HG02759 (cell line): ENCODE data around the gene ABCA7.

ENCODE experiments used
- ATAC-seq: cut with Tn5 transposase; IDR thresholded peaks from one replicate; pipeline ENCODE4 v1.9.1; 2021; ENCODE audit warnings: mild to moderate bottlenecking, moderate library complexity; ENCODE audit not compliant: unreplicated experiment

Gene ABCA7

DNA sequence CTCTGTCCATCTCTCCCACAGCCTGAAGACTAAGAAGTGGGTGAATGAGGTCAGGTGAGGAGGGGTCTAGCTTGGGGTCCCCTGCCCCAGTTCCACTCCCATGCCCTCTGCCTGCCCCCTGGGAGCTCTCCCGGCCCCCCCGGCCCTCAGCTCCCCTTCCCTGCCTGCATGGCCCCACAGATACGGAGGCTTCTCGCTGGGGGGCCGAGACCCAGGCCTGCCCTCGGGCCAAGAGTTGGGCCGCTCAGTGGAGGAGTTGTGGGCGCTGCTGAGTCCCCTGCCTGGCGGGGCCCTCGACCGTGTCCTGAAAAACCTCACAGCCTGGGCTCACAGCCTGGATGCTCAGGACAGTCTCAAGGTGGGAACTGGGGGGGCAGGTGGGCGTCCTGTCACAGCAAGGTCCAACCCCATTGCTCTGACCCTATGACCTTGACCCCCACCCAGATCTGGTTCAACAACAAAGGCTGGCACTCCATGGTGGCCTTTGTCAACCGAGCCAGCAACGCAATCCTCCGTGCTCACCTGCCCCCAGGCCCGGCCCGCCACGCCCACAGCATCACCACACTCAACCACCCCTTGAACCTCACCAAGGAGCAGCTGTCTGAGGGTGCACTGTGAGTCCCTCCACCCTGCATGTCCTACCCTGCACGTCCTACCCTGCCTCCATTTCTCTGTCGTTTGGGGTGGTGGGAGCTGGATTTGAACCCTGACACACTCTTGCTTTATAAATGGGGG lies 16.1 kb downstream of the ABCA7 start:
- no peak for ATAC-seq

DNA sequence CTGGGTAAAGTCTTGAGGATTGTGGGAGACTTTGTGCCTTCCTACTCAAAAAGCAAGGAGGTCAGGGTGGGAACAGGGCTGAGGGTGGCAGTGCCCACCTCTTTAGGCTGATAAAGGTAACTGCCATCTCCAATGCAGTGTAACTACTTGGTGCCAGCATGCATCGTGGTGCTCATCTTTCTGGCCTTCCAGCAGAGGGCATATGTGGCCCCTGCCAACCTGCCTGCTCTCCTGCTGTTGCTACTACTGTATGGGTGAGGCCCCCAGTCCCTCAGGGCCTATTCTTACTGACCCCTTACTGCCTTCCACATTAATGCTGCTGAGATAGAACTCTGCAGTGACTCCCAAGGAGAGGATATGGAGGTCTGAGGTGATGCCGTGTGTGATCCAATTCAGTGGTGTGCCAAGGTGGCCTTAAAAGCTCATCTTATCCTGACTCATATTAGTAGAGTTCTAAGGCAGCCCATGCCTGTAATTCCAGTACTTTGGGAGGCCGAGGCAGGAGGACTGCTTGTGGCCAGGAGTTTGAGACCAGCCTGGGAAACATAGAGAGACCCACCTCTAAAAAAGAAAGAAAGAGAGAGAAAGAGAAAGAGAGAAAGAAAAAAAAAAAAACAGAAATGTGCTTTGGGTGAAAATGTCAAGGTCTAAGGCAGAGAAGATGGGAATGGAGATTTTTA lies 17.4 kb downstream of the ABCA7 start:
- ATAC-seq, result no peak

DNA sequence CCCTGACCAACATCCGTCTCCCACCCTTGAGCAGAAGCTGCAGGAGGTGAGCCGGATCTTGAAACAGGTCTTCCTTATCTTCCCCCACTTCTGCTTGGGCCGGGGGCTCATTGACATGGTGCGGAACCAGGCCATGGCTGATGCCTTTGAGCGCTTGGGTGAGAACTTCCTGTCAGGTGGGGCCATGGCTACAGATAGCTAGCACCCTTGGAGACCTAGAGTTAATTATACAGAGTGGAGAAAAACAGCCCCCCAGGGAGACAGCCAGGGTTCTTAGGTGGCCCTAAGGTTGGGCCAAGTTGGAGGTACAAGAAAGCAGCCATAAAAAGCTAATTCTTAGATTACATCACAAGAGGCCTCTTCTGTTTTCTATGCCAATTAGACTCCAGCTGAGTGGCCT lies 18.2 kb downstream of the ABCA7 start:
- no peak for ATAC-seq

- no peak for ATAC-seq
Measured at GRCh38 chr19:1060689-1061088, 20.8 kb downstream of the ABCA7 start.

DNA sequence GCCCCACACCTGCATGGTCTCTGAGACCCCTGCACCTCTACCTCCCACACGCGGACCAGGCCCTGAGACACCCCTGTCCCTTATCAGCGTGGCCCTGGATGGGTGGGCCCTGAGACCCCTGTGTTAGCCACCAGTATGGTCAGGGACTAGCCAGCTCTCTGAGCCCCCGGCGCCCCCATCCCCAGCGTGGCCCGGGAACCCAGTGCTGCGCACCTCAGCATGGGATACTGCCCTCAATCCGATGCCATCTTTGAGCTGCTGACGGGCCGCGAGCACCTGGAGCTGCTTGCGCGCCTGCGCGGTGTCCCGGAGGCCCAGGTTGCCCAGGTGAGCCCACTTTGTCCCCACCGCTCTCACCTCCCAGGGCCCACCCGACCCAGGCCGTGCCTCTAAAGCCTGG lies 22.1 kb downstream of the ABCA7 start:
- no peak for ATAC-seq

GRCh38 chr19:1062387-1063029 lies 22.6 kb downstream of the ABCA7 start:
- no peak for ATAC-seq

- ATAC-seq, result no peak
Measured at GRCh38 chr19:1063030-1063908, 23.4 kb downstream of the ABCA7 start.

- no peak for ATAC-seq
Measured at GRCh38 chr19:1063909-1064660, 24.2 kb downstream of the ABCA7 start.

- ATAC-seq, result no peak
Measured at GRCh38 chr19:1064661-1065605, 25.0 kb downstream of the ABCA7 start.

- ATAC-seq, result no peak
Measured at GRCh38 chr19:1065606-1066109, 25.8 kb downstream of the ABCA7 start.

- ATAC-seq, result no peak
Measured at GRCh38 chr19:1066251-1066747, 26.4 kb downstream of the ABCA7 start.

DNA sequence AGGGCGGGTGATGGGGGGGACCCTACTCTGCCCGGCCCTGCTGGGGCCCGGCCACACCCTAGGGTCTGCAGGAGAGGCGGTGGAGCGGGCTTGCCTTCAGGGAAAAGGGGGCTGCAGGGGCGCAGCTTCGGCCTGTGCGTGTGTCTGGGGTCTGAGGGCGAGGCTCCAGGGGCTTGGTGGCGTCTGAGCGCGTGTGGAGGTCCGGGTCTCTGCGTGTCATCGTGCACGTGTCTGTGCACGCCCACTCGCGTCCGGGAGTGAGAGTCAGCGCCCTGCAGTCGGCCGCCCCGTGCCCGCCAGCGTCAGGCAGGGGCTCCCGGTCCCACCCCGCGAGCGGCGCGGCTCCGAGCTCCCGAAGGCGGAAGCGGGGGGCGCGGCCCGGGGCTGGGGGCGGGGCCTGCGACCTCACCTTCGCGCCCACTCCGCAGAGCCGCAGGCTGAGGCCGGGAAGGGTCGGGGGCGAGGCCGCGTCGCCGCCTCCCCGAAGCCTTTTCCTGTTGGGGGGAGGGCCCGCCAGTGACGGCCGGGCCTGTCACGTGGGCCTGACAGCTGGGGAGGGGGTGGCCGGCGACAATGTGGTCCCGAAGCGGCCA lies 26.9 kb downstream of the ABCA7 start, which contains the start of gene ARHGAP45:
TSS of gene ARHGAP45 (plus strand) at position 420 of the 593 bp plus-strand sequence. CDS start 239 bp downstream, outside the sequence.
- no peak for ATAC-seq

DNA sequence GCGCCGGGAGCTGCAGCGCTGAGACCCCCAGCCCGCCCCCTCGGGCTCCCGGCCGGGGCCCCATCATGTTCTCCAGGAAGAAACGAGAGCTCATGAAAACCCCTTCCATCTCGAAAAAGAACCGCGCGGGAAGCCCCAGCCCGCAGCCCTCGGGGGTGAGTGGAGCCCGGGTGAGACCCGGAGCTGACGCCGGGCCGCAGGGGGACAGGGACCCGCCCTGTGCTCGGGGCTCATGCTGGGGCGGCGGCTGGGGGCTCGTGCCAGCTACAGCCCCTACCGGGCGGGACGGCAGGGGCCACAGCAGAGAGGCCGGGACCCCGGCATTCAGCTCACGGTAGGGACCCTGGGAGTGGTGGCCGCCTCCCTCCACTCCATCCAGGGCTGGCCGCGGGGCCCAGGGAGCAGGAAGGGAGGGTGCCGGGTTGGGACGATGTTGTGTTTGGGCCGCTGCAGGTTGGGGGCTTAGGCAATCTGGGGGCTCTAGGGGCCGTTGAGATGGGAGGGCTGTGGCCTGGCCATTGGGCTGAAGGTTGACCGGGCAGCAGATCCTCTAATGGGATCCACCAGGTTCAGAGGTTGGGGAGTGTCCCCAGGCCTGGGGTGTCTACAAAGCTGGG lies 27.5 kb downstream of the ABCA7 start:
- ATAC-seq, result no peak

DNA sequence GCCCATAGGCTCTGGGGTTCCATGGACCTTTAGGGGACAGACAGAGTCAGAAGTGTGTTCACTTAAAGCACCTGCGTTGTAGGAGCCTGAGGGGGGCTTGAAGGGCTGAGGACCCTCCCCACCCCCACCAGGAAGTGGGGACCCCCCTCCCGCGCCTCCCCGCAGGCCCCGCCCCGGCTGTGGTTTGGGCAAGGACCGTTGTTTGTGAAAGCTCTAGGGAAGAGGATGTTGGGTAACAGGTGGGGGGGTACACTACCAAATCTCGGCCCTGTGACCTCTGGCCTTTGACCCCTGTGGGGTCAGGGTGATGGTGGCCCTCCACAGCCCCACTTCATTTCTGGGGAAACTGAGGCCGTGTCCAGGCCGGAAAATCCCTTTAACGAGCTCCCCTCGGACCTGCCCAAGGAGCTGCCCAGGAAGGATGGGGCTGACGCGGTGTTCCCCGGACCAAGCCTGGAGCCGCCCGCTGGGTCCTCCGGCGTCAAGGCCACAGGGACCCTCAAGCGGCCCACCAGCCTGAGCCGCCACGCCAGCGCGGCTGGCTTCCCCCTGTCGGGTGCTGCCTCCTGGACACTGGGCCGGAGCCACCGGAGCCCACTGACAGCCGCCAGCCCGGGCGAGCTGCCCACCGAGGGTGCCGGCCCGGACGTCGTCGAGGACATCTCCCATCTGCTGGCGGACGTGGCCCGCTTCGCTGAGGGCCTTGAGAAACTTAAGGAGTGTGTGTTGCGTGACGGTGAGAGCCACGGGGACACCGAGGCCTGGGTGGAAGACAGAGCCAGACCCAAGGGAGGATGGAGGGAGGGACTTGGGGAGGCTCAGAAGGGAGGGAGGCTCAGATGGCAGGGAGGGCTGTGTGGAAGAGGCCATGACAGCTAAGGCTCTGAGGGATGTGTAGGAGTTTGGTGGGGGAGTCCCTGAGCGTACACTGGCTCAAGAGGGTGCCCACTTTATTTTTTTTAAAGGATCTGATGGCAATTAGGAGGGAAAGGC lies 28.4 kb downstream of the ABCA7 start:
- no peak for ATAC-seq

GRCh38 chr19:1069009-1069779 lies 29.3 kb downstream of the ABCA7 start:
- no peak for ATAC-seq

- no peak for ATAC-seq
Measured at GRCh38 chr19:1070576-1070930, 30.6 kb downstream of the ABCA7 start.
